Pons (tissue), 1 donor: ENCODE data around the gene GALNT7.
"Not testable (repeated sequence)": the region's sequence is repeated elsewhere in the genome, so short reads cannot be mapped to it uniquely, and the experiment has no call there.

Source experiments
- DNase-seq: peaks from one replicate; pipeline ENCODE4 v3.0.0-alpha.2; 2016; ENCODE audit warnings: low spot score

Gene GALNT7

DNA sequence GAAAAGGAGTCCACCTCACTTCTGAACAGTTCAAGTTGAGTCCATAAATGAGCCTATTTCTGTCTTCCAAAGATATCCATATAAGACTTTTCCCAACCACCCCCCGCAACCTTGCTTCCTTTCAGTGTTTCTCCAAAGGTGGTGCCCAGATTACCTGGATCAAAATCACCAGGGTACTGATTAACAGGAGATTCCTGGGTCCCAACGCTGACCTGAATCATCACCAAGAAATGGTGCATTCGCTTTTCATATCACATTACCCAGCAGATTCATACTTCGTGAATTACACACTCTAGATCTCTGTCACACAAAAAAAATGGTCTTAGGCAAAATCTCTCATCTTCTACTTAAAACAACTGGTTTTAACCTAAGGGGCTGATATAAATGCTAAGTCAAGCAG lies 2.1 kb upstream of the GALNT7 start:
- DNase-seq: no peak

DNA sequence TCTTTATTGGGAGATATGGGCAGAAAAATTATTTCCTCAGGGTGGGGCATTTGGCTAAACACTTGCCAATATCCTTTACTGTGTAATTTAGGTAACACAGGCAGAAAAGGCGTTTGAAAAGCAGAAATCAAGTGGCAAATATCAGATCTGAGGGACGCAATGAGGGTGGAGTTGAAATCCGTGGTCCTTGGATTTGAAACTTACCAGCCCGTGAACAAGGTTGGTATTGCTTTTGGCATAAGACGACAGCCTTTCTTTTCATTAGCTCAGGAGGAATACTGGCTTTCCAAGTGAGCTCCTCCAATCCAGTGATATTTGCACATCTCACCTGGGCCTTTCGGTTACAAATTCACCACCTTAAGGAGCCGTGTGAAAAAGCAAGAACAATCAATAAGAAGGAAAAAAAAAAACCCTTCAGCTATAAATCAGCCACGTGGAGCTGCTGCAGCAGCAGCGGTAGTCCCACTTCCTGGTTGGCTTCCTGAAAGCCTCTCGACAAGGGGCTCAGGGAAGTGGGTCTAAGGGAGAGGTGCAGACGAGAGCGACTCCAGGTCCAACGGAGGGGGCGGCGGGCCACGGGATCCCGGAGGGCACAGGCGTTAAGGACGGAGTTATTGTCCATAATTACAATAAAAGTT lies 734 bp upstream of the GALNT7 start:
- peak; percentile 48 for DNase-seq

DNA sequence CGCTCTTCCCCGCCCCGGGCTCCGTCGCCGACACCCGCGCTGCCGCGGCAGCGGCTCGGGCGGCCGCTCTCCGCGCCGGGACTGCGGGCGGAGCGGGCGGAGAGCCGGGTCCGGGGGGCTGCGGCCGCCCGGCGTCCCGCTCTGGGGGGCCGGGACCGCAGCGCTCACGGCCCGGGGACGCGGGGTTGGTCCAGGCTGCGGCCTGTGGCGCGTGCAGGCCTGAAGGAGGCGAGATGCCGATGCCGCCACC lies 492 bp downstream of the GALNT7 start:
- DNase-seq: no peak

GRCh38 chr4:173169428-173170181 lies 994 bp downstream of the GALNT7 start:
- peak; percentile 64 for DNase-seq

GRCh38 chr4:173170182-173170778 lies 1.7 kb downstream of the GALNT7 start:
- peak; percentile 55 for DNase-seq

DNA sequence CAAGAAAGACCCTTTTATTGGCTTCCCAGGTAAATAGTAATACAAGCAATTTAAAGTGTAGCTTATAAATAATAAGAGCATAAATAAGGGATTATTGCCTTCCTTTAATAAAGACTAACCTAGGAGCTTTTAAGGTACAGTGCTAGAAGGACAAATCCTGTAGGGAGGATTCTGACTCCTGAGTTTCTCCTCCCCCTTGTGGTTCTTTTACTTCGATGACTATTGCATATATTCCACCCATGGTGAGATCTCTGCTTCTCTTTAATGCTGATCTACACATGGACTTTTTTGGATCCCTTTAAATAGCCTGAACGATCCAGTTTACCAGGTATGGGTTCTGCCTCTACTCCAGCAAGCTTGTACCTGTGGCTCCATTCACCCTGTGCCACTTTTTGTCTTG lies 2.5 kb downstream of the GALNT7 start:
- DNase-seq: no peak

DNA sequence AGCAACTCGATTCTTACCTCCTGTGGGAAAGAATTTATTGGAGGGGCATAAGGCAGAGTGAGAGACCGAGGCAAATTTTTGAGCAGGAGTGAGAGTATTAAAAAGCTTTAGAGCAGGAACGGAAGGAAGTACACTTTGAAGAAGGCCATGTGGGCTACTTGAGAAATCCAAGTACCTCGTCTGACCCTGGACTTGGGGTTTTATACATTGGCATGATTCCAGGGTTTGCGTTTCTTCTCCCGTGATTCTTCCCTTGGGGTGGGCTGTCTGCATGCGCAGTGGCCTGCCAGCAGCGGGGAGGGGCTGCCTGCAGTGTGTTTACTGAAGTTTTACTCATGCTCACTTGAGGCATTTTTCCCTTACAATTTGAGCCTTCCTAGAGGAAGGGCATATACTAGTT lies 3.4 kb downstream of the GALNT7 start:
- no peak for DNase-seq

GRCh38 chr4:173174184-173174583 lies 5.6 kb downstream of the GALNT7 start:
- no peak for DNase-seq

GRCh38 chr4:173174594-173175012 lies 6.0 kb downstream of the GALNT7 start:
- DNase-seq: no peak

GRCh38 chr4:173176010-173176409 lies 7.4 kb downstream of the GALNT7 start:
- DNase-seq: no peak

DNA sequence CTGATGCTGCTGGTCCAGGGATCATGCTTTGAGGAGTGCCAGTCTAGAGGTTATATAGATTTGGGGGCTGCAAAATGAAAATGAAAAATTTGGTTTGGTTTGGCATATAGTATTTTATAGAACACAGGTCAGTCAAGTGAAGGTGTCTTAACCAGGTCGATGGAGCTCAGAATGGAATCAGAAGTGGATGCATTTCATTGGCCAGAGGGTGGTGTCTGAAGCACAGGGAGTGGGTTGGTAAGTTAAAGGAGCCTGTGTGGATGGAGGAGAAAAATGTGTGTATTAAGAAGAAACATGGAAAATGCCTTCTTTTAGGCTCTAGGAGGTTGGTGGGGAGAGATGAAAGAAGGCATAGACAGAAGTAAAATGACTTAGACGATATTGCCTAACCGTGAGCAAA lies 8.6 kb downstream of the GALNT7 start:
- no peak for DNase-seq

DNA sequence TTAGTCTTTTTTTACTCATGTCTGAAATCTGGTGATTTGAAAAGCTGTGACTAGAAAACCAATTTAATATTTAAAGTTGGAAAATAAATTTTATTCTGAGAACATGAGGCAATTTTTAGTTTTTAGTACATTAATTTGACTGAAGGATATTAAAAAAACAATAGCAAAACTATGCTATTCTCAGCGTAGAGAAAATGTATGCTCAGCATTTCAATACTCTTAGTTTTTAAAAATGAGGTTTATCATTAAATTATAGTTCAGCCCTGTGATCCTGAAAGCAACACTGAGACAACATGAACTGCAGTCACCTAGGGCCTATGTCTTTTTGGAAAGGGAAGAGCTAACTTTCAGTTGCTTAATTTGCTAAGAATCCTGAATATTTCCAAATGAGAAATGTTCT lies 9.5 kb downstream of the GALNT7 start:
- DNase-seq: no peak

DNA sequence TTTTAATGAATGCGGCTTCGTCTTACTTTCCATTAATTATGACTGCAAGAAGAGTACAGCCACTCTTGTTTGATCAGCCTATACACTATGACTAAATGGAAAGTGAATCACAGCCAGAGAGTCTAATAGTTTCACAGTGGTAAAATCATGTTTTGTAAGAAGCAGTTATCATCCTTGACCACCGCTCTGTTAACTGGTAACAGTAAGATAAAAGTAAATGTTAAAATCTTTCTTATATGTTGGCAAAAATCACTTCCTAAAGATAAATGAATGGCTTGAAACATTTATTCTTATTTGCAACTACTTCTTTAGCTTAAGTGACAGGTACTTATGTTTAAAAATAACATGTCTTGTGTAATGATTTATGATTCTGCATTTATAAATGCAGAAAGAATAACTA lies 13.2 kb downstream of the GALNT7 start:
- DNase-seq: no peak

- no peak for DNase-seq
Observed at GRCh38 chr4:173182403-173182802, 13.8 kb downstream of the GALNT7 start.

- DNase-seq: not testable (repeated sequence)
Observed at GRCh38 chr4:173183659-173184247, 15.1 kb downstream of the GALNT7 start.

GRCh38 chr4:173185847-173186510 lies 17.4 kb downstream of the GALNT7 start:
- DNase-seq: no peak

DNA sequence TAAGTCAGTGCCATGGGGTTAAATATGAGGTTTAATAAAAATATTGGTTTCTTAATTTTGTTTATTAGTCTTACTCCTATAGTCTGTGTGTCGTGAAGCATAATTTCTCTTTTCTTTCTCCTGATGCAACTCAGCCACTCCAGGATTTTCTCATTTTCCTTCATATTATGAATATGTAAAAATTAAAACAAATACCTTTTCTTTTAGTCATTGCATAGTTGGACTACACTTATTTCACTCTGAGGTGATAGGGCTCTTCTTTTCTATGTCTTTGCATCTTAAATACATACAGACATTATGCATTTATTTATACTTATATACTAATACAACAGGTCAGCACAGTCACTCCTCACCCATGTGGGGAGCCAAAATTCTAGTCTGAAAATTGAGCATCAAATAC lies 19.1 kb downstream of the GALNT7 start:
- no peak for DNase-seq

GRCh38 chr4:173188648-173189047 lies 20.0 kb downstream of the GALNT7 start:
- DNase-seq: no peak

GRCh38 chr4:173189117-173189693 lies 20.6 kb downstream of the GALNT7 start:
- no peak for DNase-seq

GRCh38 chr4:173191623-173192041 lies 23.0 kb downstream of the GALNT7 start:
- no peak for DNase-seq

- DNase-seq: no peak
Observed at GRCh38 chr4:173192375-173193162, 24.0 kb downstream of the GALNT7 start.

DNA sequence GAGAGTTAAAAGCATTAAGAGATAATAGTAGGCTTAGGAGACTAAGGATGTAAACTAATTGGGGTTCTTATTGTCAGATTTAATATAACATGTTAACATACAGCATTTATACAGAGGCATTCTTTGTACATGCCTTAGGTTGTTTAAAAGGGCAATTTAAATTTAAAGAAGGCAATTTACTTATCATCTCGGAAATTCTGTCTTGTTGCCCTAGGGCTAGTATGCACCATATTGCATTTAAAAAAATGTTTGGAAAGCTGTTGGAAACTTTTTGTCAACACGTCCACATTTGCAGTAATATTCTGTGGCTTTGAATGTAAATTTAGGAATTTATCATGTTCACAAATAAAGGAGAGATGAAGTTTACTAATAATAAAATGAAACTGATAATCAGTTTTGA lies 25.5 kb downstream of the GALNT7 start:
- DNase-seq: no peak
